HCT116 (cell line): ENCODE measurements around the gene NFATC1. TPM values are rescaled to one million over a fixed set of nuclear protein-coding genes. Genes with fewer than 3 reads are reported as not detected.

ENCODE experiments used
- ATAC-seq: fragments of 200-7000 bp; cut with Tn5 transposase; 2 replicates; pipeline ENCODE4 v1.9.1; 2020; ENCODE audit warnings: mild to moderate bottlenecking, moderate library complexity
- BruUV-seq: library from RNA; stranded (reverse); fragments of 400-500 nt; replicated peaks from 2 replicates; lab custom pipeline; 2021; lab: Mats Ljungman, UMichigan
- CTCF ChIA-PET: fragments of 300-600 bp; sonication (Branson Sonifier 250); formaldehyde crosslinking; loops from one replicate; lab custom pipeline; 2021; ENCODE audit warnings: antibody characterized with exemption; lab: Charles Lee
- POLR2A ChIA-PET: fragments of 300-600, 350-600 bp; sonication (Branson Sonifier 250); formaldehyde crosslinking; loops from one replicate; lab custom pipeline; 2021; ENCODE audit warnings: antibody characterized with exemption; lab: Charles Lee
- RAD21 ChIA-PET, 2 experiments: fragments of 300-600 bp; sonication (Branson Sonifier 250); formaldehyde crosslinking; loops; one replicate each; lab custom pipeline; 2023; ENCODE audit warnings: low total read pairs in 2 of 2; ENCODE audit not compliant: uncharacterized antibody in 2 of 2, unreplicated experiment in 2 of 2, low non-redundant PET in 1 of 2; lab: Charles Lee
- DNase-seq: peaks from one replicate; pipeline ENCODE4 v3.0.0-alpha.2; 2010; ENCODE audit warnings: low read depth, low spot score
- H2AFZ ChIP-seq: fragments of 200-600 bp; shearing (Covaris generic), sonication (generic); 2 replicates; pipeline ENCODE4 v1.6.1; 2017; ENCODE audit warnings: low read depth, mixed run types, mixed read lengths, antibody characterized with exemption, low read length; ENCODE audit not compliant: poor library complexity, severe bottlenecking
- H3K27ac ChIP-seq: 2 replicates; pipeline ENCODE4 v1.5.1; 2012; ENCODE audit warnings: low read depth, low read length
- H3K27me3 ChIP-seq: fragments of 200-600 bp; sonication (generic); 2 replicates; pipeline ENCODE4 v1.6.1; 2016; ENCODE audit warnings: mixed run types, low read length, mixed read lengths; ENCODE audit not compliant: insufficient read depth
- H3K36me3 ChIP-seq, 2 experiments: fragments of 200-500 bp in 1 of 2; fragments of 200-600 bp in 1 of 2; sonication (Bioruptor generic) in 1 of 2; sonication (generic) in 1 of 2; 2 replicates each; pipeline versions ENCODE4 v1.5.1 to v1.6.1; 2014 to 2016; ENCODE audit warnings: low read length in 2 of 2, inconsistent platforms in 1 of 2, mixed read lengths in 1 of 2, mixed run types in 1 of 2; ENCODE audit not compliant: insufficient read depth in 2 of 2, control insufficient read depth in 1 of 2
- H3K4me1 ChIP-seq, 2 experiments: fragments of 200-600 bp in 1 of 2; sonication (generic) in 1 of 2; 2 replicates each; pipeline versions ENCODE4 v1.5.1 to v1.6.1; 2012 to 2017; ENCODE audit warnings: low read length in 2 of 2, inconsistent platforms in 1 of 2, mild to moderate bottlenecking in 1 of 2, mixed read lengths in 1 of 2, mixed run types in 1 of 2, moderate library complexity in 1 of 2; ENCODE audit not compliant: insufficient read depth in 2 of 2, control insufficient read depth in 1 of 2
- H3K4me2 ChIP-seq: fragments of 200-600 bp; sonication (generic); 2 replicates; pipeline ENCODE4 v1.6.1; 2017; ENCODE audit warnings: mixed run types, low read length, mixed read lengths
- H3K4me3 ChIP-seq, 2 experiments: fragments of 200-600 bp in 1 of 2; sonication (generic) in 1 of 2; replicated peaks in 1 of 2; 2 replicates each; pipeline ENCODE4 v1.5.1; 2011 to 2016; ENCODE audit warnings: low read length in 2 of 2, control low read depth in 1 of 2, low read depth in 1 of 2, mild to moderate bottlenecking in 1 of 2, mixed read lengths in 1 of 2, mixed run types in 1 of 2
- H3K79me2 ChIP-seq: fragments of 200-600 bp; sonication (generic); 2 replicates; pipeline ENCODE4 v1.6.1; 2017; ENCODE audit warnings: mild to moderate bottlenecking, mixed run types, low read length, moderate library complexity, mixed read lengths; ENCODE audit not compliant: insufficient read depth
- H3K9ac ChIP-seq: fragments of 200-600 bp; sonication (generic); 2 replicates; pipeline ENCODE4 v1.6.1; 2016; ENCODE audit warnings: low read length, mixed read lengths
- H3K9me2 ChIP-seq: fragments of 200-600 bp; sonication (generic), shearing (Covaris generic); 2 replicates; pipeline ENCODE4 v1.6.1; 2017; ENCODE audit warnings: mixed run types, mild to moderate bottlenecking, moderate library complexity; ENCODE audit not compliant: insufficient read depth
- H3K9me3 ChIP-seq, 2 experiments: fragments of 200-500 bp in 1 of 2; fragments of 200-600 bp in 1 of 2; sonication (Bioruptor generic) in 1 of 2; sonication (generic) in 1 of 2; 2 replicates each; pipeline ENCODE4 v1.6.1; 2014 to 2017; ENCODE audit warnings: low read length in 2 of 2, mixed read lengths in 2 of 2, inconsistent platforms in 1 of 2, low read depth in 1 of 2, mild to moderate bottlenecking in 1 of 2, mixed run types in 1 of 2, moderate library complexity in 1 of 2; ENCODE audit not compliant: control insufficient read depth in 1 of 2, insufficient read depth in 1 of 2
- H4K20me1 ChIP-seq: fragments of 200-600 bp; sonication (generic), shearing (Covaris generic); 2 replicates; pipeline ENCODE4 v1.6.1; 2017; ENCODE audit warnings: mixed run types, mild to moderate bottlenecking, moderate library complexity; ENCODE audit not compliant: insufficient read depth
- CBX3 ChIP-seq: IDR thresholded peaks from 2 replicates; pipeline ENCODE4 v1.6.1; 2012; ENCODE audit warnings: low read depth
- EGR1 ChIP-seq: IDR thresholded peaks from 2 replicates; pipeline ENCODE4 v1.6.1; 2012; ENCODE audit warnings: low read depth
- ELF1 ChIP-seq: IDR thresholded peaks from 2 replicates; pipeline ENCODE4 v1.6.1; 2012; ENCODE audit warnings: low read depth, borderline replicate concordance
- EZH2 ChIP-seq: fragments of 200-600 bp; sonication (generic); IDR thresholded peaks from 2 replicates; pipeline ENCODE4 v1.6.1; 2017; ENCODE audit warnings: antibody characterized with exemption, mixed run types
- EZH2phosphoT487 ChIP-seq: fragments of 200-600 bp; IDR thresholded peaks from 2 replicates; pipeline ENCODE4 v1.6.1; 2018; ENCODE audit warnings: antibody characterized with exemption, borderline replicate concordance
- JUND ChIP-seq: IDR thresholded peaks from 2 replicates; pipeline ENCODE4 v1.6.1; 2012
- POLR2AphosphoS5 ChIP-seq: IDR thresholded peaks from 2 replicates; pipeline ENCODE4 v1.6.1; 2011; ENCODE audit warnings: mild to moderate bottlenecking, low read depth, low read length, moderate library complexity
- SIN3A ChIP-seq: IDR thresholded peaks from 2 replicates; pipeline ENCODE4 v1.6.1; 2012; ENCODE audit warnings: low read depth
- SP1 ChIP-seq: IDR thresholded peaks from 2 replicates; pipeline ENCODE4 v1.6.1; 2012; ENCODE audit warnings: low read depth
- TCF7L2 ChIP-seq: IDR thresholded peaks from 2 replicates; pipeline ENCODE4 v1.7.0; 2011; ENCODE audit warnings: borderline replicate concordance, inconsistent platforms; ENCODE audit not compliant: insufficient read depth, insufficient read length; ENCODE audit errors: extremely low read depth
- ZFX ChIP-seq: fragments of 450-650 bp; IDR thresholded peaks from 2 replicates; pipeline ENCODE4 v1.6.1; 2017
- ZNF274 ChIP-seq: fragments of 200-500 bp; sonication (Bioruptor generic); IDR thresholded peaks from 2 replicates; pipeline ENCODE4 v1.6.1; 2014; ENCODE audit warnings: mild to moderate bottlenecking, low read depth, low read length, inconsistent platforms
- intact Hi-C: fragments of 100-400 bp; cut with micrococcal nuclease; formaldehyde crosslinking; loops from 2 replicates; pipeline ENCODE4 v1.10.0; 2022
- total RNA-seq: library from RNA; stranded (reverse); gene quantifications from one replicate; pipeline ENCODE4 v1.2.1, GENCODE V29; 2021; ENCODE audit not compliant: unreplicated experiment
- TF ChIP-seq, protein P1 (sequence below): IDR thresholded peaks from 2 replicates; pipeline ENCODE4 v1.6.1; 2012
- TF ChIP-seq, protein P2 (sequence below): IDR thresholded peaks from 2 replicates; pipeline ENCODE4 v1.6.1; 2011; ENCODE audit warnings: mild to moderate bottlenecking, low read length, moderate library complexity; ENCODE audit not compliant: insufficient replicate concordance; ENCODE audit errors: extremely low read depth

NFATC1 gene
- total RNA-seq, 1 experiment from 2014 or later, result 20.8 TPM

DNA sequence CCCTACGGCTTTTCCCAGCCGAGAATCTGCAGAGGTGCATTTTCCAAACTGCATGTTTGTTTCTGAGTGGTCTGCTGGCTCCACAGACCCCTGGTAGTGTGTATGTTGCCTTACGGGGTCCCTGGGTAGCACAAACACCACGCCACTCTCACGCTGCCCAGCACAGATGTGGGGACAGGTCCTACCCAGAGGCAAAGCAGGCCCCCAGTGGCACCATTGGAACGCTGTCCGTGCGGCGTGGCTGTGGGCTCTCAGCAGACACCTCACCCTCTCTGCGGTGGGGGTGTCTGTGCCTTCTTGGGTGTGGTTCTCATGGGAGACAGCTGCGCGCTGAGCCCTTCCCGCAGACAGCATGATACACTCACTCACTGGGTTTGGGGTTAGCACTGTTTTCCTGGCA is 137.4 kb downstream of the NFATC1 start:
- CTCF ChIA-PET, result no interaction called here
- ATAC-seq, result no peak
- Histone ChIP-seq H3K9me2 (no peaks in the 10 kb centered on the region), H3K4me1 (no peaks in the 10 kb centered on the region), H3K4me2 (no peak overlapping the region), H2AFZ (no peak overlapping the region), H3K27ac (no peak overlapping the region), H3K79me2 (no peaks in the 10 kb centered on the region), H3K36me3 (no peaks in the 10 kb centered on the region), H3K9me3 (no peaks in the 10 kb centered on the region)
- intact Hi-C loops, result no loop called here
- POLR2A ChIA-PET, result no interaction called here
- TF ChIP-seq, protein P1, sequence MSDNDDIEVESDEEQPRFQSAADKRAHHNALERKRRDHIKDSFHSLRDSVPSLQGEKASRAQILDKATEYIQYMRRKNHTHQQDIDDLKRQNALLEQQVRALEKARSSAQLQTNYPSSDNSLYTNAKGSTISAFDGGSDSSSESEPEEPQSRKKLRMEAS, result no peak
- TF ChIP-seq, protein P2, sequence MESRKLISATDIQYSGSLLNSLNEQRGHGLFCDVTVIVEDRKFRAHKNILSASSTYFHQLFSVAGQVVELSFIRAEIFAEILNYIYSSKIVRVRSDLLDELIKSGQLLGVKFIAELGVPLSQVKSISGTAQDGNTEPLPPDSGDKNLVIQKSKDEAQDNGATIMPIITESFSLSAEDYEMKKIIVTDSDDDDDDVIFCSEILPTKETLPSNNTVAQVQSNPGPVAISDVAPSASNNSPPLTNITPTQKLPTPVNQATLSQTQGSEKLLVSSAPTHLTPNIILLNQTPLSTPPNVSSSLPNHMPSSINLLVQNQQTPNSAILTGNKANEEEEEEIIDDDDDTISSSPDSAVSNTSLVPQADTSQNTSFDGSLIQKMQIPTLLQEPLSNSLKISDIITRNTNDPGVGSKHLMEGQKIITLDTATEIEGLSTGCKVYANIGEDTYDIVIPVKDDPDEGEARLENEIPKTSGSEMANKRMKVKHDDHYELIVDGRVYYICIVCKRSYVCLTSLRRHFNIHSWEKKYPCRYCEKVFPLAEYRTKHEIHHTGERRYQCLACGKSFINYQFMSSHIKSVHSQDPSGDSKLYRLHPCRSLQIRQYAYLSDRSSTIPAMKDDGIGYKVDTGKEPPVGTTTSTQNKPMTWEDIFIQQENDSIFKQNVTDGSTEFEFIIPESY, result no peak
- TF ChIP-seq SIN3A, result no peak
- TF ChIP-seq SP1, result no peak
- no peak for TF ChIP-seq JUND
- TF ChIP-seq ZFX, result no peak
- TF ChIP-seq EGR1, result no peak
- no peak for TF ChIP-seq POLR2AphosphoS5
- no peak for TF ChIP-seq EZH2
- TF ChIP-seq TCF7L2, result no peak
- no peak for TF ChIP-seq EZH2phosphoT487
- no peak for TF ChIP-seq ELF1
- no peak for TF ChIP-seq CBX3
- TF ChIP-seq ZNF274, result no peak
- TF ChIP-seq, all 23 proteins: peak for 0
- H3K9ac ChIP-seq, result no peak overlapping the region
- no peaks in the 10 kb centered on the region for H4K20me1 ChIP-seq
- H3K27me3 ChIP-seq, result no peaks in the 10 kb centered on the region; the same call in 1 of the 2 replicates
- RAD21 ChIA-PET, result no interaction called here
- BruUV-seq, result no TSS peak
- DNase-seq, result no peak
- H3K4me3 ChIP-seq, result no peak overlapping the region
